HPDE6-E6E7 (cell line): ENCODE measurements around the gene SOHLH2.

ENCODE experiments used
- DNase-seq: peaks from one replicate; pipeline ENCODE4 v3.0.0; 2011; ENCODE audit warnings: missing footprints; ENCODE audit errors: extremely low spot score

Gene SOHLH2

DNA sequence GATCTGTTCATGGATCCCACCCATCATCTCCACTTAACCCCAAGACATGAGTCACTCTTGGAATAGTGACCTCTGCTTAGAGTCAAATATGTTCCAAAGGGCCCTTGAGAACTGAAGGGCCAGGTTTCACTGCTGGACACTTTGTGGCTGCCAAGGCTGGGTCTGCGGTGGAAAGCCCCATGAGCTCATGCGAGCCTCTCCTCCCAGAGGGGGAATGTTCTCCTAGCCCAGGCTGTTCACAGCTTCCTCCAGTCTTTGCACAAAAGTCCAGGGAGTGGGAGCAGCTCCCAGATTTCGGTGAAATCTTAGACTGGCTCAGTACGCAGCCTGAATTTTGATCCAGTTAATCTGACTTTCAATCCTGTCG, 82.4 kb downstream of the SOHLH2 start:
- no peak for DNase-seq

DNA sequence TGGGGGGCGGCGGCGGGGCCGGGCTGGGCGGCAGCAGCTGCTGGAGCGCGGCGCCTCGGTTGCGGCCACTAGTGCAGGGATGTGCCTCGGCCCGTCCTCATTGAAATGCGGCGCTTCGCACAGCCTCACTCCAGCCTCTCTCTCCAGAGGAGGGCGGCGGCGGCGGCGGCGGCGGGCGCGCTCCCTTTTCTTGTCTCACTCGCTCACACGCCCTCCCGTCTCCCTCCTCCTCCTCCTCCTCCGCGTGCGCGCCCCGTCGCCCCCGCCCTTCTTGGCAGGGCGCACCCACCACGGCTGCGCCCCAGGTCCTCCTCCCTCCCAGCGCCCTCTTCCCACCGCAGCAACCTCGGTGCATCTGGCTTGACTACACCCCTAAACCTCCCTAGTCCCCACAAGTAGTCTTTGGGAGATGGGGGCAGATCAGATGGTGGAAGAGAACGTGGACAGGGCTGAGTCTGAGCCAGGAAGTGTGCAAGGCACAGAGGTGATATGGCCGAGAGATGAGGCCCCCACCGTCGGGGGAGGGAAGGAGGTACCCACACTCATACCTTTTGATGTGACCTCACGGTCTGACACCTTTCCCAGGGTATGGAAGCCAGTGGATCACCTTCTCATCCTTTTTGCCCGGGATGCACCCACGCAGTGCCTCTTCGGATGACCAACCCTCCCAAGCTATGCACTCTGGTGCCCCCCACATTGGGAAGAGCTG, 83.0 kb downstream of the SOHLH2 start, which contains the start of gene DCLK1:
TSS of gene DCLK1 (minus strand) at position 161 of the 709 bp plus-strand sequence.
- DNase-seq: no peak

DNA sequence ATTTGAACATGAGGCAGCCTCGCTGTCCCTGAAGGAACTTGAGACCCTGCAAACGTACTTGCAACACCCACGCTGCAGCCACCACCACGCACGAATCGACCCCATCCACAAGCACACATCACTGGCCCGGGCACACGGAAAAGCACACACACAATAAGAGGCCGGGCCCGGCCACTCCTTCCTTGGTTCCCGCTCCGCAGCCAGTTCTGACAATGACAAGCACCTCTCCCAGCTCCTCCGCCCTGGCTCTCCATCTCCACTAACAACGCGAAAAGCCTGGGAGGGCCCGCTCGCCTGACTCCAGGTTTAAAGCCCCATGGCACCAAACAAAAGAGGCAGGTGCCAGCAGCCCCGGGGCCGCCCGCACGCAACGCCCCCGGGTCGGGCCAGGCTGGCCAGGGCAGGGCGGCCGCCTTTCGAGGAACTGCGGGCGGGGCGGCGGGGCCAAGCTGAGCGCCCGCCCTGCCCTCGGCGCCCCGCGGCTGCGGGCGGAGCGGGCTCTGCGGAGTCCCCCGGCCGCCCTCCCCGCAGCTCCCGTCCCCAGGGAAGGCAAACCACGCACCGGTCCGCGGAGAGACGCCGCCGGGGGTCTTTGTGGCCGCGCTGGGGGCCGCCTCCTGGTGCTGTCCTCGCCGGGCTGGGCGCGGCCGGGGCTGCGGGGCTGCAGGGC, 83.7 kb downstream of the SOHLH2 start:
- no peak for DNase-seq

DNA sequence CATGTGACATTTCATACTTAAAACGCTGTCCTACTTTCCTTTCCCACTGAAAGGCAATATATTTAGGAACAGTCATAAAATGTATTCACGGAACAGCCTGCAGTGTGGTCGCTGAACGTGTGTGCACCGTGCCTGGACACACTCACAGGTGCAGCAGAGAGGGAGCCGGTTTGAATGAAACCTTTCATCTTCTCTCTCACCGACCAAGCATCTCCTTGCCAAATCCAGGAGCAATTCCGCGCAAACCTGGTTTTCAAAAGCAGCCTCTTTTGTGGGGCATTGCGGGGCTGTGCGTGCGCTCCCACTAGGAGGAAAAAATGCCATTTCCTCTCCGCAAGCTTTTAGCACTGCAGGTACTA, 84.2 kb downstream of the SOHLH2 start:
- DNase-seq: no peak

DNA sequence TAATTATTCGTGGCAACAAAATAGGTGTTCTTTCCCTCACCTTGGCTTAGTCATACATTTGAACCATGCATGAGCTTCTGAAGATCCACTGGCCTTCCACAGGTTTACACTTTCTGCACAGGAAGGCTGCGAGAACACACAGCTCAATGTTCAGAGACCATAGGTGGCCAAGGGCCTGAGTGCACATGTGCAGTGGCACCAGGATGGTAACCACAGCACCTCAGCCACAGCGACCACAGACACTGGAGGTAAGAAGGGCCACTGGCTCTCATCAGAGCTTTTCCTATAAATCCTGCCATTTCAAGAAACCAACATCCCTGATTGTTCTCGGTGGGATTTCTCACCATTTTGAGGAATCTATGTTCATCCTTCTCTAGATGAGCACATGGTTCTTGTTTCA, 84.8 kb downstream of the SOHLH2 start:
- DNase-seq: no peak

DNA sequence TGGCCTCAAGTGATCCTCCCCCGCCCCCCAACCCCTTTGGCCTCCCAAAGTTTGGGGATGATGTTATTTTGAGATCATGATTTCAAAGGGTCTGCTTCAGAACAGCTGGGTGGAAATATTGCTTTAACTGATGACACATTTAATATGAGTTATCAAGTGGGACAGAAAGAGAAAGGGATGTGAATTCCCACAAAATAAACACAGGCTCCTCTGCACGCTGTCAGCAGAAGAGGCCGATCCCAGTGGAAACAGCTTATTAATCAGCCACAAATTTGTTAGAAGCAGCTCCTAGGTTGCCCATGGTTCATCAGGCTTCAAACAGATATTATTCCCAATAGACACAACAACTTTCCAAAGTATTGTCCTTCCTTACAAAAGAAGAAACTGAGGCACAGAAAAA, 87.9 kb downstream of the SOHLH2 start:
- no peak for DNase-seq

DNA sequence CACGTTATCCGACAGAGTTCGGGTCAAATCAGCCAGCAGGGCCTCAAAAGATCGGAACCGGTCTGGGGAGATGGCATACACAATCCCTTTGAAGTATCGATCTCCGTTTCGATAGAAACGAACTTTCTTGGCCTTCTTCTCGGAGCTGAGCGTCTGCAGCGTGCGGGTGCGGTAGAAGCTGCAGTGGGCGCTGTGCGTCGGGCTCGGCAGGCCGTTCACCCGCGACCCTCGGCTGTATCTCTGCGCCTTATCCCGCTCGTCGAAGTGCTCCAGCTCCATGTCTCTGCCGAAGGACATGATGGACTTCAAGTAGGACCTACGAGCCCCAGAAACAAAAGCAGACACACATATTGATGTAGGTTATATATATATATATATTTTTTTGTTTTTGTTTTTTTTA, 88.5 kb downstream of the SOHLH2 start:
- no peak for DNase-seq

DNA sequence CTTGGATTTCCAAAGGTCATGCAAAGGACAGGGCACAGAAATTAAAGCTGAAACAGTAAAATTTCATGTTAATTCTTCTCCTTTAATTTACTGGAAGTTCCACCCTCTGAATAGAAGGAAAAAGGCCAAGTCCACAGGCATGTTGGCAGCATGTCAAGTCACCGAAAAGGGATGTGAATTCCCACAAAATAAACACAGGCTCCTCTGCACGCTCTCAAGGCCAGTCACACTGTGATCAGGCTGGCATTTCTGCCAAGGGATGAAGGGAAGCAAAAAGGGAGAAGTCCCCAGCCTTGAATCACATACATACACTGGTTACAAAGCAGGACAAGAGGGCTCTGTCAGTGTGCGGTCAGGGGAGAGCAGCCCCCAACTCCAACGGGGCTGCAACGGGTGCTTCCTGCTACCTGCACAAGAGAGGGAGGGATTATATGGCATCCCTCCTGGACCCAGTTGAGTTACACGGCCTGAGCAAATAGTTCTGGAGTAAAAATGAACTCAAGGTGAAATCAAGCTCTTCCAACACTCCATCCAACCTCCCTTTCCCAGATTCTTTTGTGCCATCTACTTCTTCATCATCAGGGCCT, 90.0 kb downstream of the SOHLH2 start:
- no peak for DNase-seq
